GM19035 (cell line): Measurements from ENCODE around the gene CARD11.
"Not testable (repeated sequence)": the region's sequence is repeated elsewhere in the genome, so short reads cannot be mapped to it uniquely, and the experiment has no call there.

Experiments
- ATAC-seq: cut with Tn5 transposase; IDR thresholded peaks from one replicate; pipeline ENCODE4 v1.9.1; 2021; ENCODE audit not compliant: unreplicated experiment

The CARD11 gene

GRCh38 chr7:2966466-2967078, 77.1 kb downstream of the CARD11 start:
- ATAC-seq, result no peak

- no peak for ATAC-seq
Measured at GRCh38 chr7:2965745-2966270, 77.9 kb downstream of the CARD11 start.

- no peak for ATAC-seq
Measured at GRCh38 chr7:2965301-2965700, 78.4 kb downstream of the CARD11 start.

GRCh38 chr7:2964208-2964607, 79.5 kb downstream of the CARD11 start:
- no peak for ATAC-seq

- ATAC-seq, result no peak
Measured at GRCh38 chr7:2962865-2963264, 80.8 kb downstream of the CARD11 start.

- no peak for ATAC-seq
Measured at GRCh38 chr7:2959828-2960599, 83.7 kb downstream of the CARD11 start.

- no peak for ATAC-seq
Measured at GRCh38 chr7:2959103-2959680, 84.5 kb downstream of the CARD11 start.

- ATAC-seq, result no peak
Measured at GRCh38 chr7:2958416-2959102, 85.1 kb downstream of the CARD11 start.

GRCh38 chr7:2957369-2957727, 86.3 kb downstream of the CARD11 start:
- ATAC-seq, result not testable (repeated sequence)

- ATAC-seq, result no peak
Measured at GRCh38 chr7:2956526-2957368, 86.9 kb downstream of the CARD11 start.

- no peak for ATAC-seq
Measured at GRCh38 chr7:2956076-2956475, 87.6 kb downstream of the CARD11 start.

GRCh38 chr7:2955269-2955668, 88.4 kb downstream of the CARD11 start:
- ATAC-seq, result no peak

GRCh38 chr7:2954433-2954853, 89.2 kb downstream of the CARD11 start:
- no peak for ATAC-seq

GRCh38 chr7:2953588-2954407, 89.9 kb downstream of the CARD11 start:
- no peak for ATAC-seq

GRCh38 chr7:2953099-2953498, 90.6 kb downstream of the CARD11 start:
- ATAC-seq, result no peak

- no peak for ATAC-seq
Measured at GRCh38 chr7:2952316-2952715, 91.4 kb downstream of the CARD11 start.

GRCh38 chr7:2950578-2950977, 93.1 kb downstream of the CARD11 start:
- no peak for ATAC-seq

- no peak for ATAC-seq
Measured at GRCh38 chr7:2948749-2949148, 94.9 kb downstream of the CARD11 start.

- no peak for ATAC-seq
Measured at GRCh38 chr7:2947058-2947780, 96.4 kb downstream of the CARD11 start.
